Stimulated activated CD8-positive, alpha-beta memory T cell treated with anti-CD3 and anti-CD28 coated beads, Interleukin-2, amount 100 ng/mL, for 1 hour (primary cell): ENCODE data around the gene CLIP2.
"Not testable (repeated sequence)": the region's sequence is repeated elsewhere in the genome, so short reads cannot be mapped to it uniquely, and the experiment has no call there.

ENCODE experiments used
- DNase-seq, 2 donors: peaks; one replicate each; pipeline ENCODE4 v3.0.0-alpha.2; 2020; ENCODE audit warnings: low read depth in 2 of 2

Gene CLIP2

DNA sequence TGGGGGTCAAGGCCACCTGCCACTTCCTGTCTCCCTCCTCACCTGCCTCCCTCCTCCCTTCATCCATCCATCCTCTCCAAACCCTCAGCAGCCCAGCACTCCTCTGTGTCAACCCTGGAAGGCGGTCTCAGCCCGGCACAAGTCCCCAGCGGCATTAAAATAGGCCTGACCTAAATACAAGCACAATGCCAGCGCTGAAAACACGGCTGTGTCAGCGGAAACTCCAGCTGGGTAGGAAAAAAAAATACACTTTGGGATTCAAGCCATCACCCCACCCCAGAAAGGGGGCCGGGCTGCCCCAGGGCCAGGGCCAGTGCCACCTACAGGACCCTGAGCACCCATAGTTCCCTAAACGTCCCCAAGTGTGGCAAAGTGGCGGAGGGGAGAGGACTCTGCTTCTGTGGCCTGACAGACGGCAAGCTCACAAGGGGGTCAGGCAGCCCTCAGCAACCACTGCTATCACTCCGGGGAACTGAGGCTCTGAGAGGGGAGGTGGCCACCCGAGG is 141.8 kb downstream of the CLIP2 start:
- no peak for DNase-seq

DNA sequence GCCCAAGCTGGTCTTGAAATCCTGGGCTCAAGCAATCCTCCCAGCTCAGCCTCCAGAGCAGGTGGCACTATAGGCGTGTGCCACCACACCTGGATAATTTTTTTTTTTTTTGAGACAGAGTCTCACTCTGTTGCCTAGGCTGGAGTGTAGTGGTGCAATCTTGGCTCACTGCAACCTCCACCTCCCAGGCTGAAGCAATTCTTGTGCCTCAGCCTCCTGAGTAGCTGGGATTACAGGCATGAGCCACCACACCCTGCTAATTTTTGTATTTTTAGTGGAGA is 148.0 kb downstream of the CLIP2 start:
- DNase-seq = not testable (repeated sequence)

DNA sequence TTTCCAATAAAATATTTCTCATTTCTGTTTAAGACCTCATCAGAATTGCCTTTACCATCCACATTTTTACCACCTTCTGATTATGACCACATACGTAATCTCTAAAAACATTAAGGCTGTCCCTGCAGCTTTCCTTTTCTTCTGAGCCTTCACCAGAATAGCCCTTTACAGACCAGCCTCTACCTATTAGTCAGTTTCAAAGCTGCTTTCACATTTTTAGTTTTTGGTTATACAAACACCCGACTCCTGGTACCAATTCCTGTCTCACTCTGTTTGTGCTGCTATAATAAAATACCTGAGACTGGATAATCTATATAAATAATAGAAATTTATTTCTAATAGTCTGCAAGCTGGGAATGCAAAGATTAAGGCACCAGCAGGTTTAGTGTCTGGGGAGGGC is 149.1 kb downstream of the CLIP2 start:
- no peak for DNase-seq

- DNase-seq = no peak
Observed at GRCh38 chr7:74439541-74439940, 150.3 kb downstream of the CLIP2 start.

- not testable (repeated sequence) for DNase-seq
Observed at GRCh38 chr7:74440143-74440542, 150.9 kb downstream of the CLIP2 start.

DNA sequence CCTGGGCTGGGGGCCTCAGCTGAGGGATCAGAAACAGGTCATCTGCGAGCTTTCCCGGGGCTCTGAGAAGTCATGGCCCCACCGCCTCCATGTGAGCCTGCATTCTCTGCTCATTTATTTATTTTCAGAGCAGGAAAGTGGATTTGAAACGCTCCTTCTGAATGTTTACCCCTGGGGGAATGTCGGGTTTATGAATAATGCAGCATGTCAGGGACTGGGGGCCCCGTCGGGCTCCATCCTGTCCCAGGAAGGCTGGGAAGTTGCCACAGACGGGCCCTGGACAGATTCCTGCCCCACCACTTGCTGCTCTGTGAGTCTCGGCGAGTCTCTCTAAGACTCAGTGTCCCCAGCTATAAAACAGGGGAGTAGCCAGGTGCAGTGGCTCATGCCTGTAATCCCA is 152.6 kb downstream of the CLIP2 start:
- DNase-seq = no peak

GRCh38 chr7:74443543-74444247 is 154.5 kb downstream of the CLIP2 start:
- DNase-seq = no peak

- DNase-seq = no peak
Observed at GRCh38 chr7:74449144-74449543, 159.9 kb downstream of the CLIP2 start.

DNA sequence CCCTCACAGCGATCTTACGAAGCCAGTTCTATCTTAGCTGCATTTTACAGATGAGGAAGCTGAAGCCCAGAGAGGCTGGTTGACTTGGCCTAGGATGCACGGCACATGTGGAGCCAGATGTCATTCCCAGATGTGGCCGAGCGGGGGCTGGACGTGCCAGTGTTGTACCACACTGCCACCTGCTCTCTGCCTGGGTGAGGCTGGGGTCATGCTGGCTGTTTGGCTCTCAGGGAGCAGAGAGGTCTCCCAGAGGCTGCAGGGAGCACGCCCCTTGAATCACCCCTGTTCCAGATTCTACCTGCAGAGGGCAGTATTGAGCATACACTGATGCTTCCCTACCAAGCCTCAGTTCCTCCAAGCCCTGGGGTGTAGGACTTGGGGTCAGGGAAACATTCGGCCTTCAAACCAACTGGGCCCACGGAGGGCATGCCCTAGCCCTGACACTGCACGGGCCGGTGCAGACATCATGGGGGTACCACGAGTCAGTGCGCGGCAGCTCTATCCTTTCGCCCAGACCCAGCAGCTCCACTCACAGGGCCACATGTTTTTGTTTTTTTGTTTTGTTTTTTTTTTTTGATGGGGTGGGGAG is 160.7 kb downstream of the CLIP2 start:
- peak; percentile 33 to 40 for DNase-seq

DNA sequence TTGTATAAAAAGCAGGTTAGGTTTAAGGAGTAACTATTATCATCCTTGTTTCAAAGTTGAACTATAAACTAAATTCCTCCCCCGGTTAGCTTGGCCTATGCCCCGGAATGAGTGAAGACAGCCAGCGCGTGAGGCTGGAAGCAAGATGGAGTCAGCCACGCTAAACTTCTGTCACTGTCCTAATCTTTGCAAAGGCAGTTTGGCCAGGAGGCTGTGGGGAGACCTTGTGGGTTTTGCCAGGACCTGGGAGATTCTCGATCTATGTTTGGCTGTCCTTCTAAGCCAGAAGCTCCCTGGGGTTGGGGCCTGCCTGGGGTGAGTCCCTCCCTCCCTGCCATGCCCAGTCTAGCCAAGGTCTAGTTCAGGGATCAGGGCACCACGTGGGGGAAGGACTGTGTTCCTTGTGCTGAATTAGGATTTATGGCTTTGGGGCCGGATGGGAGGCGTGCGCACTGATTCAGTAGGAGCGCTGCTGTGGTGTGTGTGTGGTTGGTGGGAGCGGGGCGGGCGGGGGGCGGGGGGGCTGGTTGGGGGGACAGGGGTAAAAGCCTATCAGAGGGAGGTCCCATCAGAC is 163.6 kb downstream of the CLIP2 start:
- no peak for DNase-seq

DNA sequence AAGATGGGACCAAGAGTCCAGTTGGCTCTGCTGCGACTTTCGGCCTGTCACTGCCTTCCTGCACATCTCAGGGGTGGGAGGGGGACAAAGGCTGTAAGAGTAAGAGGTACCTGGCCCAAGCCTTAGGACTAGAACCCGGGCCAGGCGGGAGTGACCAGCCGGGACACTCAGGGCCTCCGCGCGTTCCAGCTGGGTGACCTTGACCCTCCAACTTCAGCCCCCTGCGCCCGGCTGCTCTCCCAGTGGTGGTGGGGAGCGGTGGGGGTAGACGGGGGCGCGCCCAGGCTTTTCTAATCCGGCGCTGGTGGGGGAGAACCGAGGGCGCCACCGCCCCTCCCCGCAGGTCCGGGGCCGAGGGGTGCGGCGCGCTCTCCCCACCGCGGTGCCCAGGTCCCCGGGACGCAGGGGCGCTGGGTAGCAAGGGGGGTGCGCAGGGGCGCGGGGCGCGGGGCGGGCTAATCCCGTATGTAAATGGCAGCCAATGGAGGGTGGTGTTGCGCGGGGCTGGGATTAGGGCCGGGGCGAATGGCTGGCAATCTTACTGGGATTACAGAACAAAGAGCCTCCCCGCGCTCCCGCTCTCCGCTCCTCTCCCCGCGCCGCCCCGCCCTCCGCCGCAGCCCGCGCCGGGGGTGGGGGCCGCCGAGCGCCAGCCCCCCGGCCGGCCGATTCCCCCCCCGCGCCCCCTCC is 164.3 kb downstream of the CLIP2 start, which contains the start of gene GTF2IRD1:
Gene GTF2IRD1, plus strand, starts transcription at position 585 of the 690 bp plus-strand sequence. CDS start 54,175 bp downstream, outside the sequence.
- DNase-seq = no peak

DNA sequence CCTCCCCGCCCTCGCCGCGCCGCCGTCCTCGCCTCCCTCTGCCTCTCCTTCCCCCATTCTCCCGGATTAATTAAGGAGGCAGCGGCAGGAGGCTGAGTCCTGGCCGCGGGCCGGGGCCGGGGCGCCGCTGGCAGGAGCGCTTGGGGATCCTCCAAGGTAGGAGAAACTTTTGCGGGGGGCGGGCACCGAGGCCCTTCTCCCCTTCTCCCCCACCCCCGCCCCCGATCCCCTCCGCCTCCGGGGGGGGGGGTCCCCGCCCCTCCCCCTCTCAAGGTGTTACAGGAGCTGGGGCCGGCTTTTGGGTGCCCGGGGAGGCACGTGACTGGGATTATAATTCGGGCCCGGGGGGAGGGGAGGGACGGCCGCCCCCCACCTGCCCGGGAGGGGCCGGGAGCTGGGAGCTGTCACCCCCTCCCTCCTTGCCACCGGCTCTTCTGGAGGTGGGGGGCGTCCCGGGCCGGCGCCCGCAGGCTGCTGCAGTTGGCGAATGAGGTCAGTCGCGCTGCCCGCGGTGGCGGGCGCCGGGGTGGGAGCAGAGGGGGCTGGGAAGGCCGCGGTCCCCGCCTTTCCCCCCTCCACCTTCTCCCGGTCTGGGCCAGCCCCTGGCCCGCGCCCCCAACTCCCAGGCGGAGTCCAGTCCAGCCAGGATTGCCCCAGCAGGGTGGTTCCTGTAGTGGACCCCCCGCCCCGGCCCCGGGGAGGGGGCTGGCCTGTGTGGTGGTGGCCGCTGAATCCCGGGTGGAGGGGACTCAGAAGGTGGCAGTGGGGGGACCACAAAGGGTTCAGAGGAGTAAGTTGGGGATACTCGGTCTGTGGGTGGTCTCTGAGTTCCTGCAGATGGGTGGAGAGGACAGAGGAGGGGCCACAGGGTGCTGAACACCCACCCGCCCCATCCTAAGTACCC is 165.1 kb downstream of the CLIP2 start:
- no peak for DNase-seq

DNA sequence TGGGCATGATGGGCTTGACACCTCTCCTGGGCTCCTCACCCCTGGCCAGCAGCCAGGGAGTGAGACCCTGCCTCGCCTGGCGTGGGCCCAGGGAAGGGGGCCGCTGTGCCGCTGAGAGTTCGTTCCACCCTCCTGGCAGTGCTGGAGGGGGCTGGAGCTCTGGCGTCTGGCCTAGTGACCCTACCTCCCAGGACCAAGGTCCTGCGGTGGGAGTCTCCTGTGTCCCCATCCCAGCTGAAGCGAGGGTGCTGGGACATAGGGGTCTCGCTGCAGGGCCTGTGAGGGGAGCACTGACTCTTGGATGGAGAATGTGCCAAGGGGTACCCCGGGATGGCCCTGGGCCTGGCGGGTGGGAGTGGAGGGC is 165.7 kb downstream of the CLIP2 start:
- no peak for DNase-seq

DNA sequence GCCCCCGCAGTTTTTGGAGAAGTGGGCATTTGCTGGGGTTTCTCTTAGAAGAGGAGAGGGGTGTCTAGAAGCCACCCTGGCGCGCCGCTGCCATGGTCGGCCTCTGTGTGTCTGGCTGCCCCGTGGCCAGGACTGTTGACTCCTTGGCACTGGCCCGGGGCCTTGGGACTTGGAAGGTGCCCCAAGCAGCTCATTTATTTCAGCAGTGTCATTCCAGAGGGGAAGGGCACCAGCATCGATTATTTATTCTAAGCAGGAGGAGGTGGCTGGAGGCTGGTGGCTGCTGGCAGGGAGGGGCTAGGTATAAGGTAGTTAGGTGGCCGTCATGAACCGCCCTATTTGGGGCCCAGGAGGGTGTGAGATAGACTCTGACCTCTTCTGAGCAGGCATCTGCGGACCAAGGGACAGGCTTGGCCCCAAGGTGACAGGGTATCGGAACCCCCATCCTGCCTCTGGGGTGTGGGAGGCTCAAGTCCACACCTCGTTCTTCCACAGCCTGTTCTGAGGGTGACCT is 166.1 kb downstream of the CLIP2 start:
- no peak for DNase-seq
